C4-2B (cell line): ENCODE measurements around the gene GALNTL6.

ENCODE experiments used
- ZFX ChIP-seq: fragments of 450-650 bp; IDR thresholded peaks from 2 replicates; pipeline ENCODE4 v1.6.1; 2017
- TF ChIP-seq, protein P1 (sequence below): fragments of 450-650 bp; conservative IDR thresholded peaks from 2 replicates; pipeline ENCODE4 v1.5.1; 2017; ENCODE audit warnings: mild to moderate bottlenecking

DNA sequence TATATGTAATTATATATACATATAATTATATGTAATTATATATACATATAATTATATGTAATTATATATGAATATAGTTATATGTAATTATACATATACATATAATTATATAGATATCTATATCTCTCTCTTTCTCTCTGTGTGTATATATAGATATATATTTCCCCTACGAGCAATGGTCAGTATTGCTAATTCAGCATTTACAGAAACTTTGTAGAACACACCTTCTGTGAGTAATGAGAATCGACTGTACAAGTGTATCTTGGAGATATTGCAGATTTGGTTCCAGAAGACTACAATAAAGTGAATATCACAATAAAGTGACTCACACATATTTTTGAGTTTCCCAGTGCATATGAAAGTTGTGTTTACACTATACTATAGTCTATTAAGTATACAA is 33.7 kb downstream of the GALNTL6 start:
- TF ChIP-seq, protein P1, sequence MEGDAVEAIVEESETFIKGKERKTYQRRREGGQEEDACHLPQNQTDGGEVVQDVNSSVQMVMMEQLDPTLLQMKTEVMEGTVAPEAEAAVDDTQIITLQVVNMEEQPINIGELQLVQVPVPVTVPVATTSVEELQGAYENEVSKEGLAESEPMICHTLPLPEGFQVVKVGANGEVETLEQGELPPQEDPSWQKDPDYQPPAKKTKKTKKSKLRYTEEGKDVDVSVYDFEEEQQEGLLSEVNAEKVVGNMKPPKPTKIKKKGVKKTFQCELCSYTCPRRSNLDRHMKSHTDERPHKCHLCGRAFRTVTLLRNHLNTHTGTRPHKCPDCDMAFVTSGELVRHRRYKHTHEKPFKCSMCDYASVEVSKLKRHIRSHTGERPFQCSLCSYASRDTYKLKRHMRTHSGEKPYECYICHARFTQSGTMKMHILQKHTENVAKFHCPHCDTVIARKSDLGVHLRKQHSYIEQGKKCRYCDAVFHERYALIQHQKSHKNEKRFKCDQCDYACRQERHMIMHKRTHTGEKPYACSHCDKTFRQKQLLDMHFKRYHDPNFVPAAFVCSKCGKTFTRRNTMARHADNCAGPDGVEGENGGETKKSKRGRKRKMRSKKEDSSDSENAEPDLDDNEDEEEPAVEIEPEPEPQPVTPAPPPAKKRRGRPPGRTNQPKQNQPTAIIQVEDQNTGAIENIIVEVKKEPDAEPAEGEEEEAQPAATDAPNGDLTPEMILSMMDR: no peak
- no peak for TF ChIP-seq ZFX
